HepG2 (cell line): Measurements from ENCODE around the gene CHMP4B. TPM values are rescaled to one million over a fixed set of nuclear protein-coding genes. Genes with fewer than 3 reads are reported as not detected.
A peak's percentile ranks its signal among the peaks of the same experiment; 100 is the strongest.

Experiments used
- ARHGAP35 ChIP-seq: sonication (generic); formaldehyde crosslinking; IDR thresholded peaks from 2 replicates; pipeline ENCODE4 v1.9.0; 2022; ENCODE audit warnings: mild to moderate bottlenecking, inconsistent platforms, moderate library complexity, missing genetic modification reagents, borderline replicate concordance
- CSRNP2 ChIP-seq: sonication (generic); formaldehyde crosslinking; conservative IDR thresholded peaks from 2 replicates; pipeline ENCODE4 v1.8.0; 2022; ENCODE audit warnings: low read depth, missing genetic modification reagents
- CTCF ChIP-seq: sonication (generic); formaldehyde crosslinking; IDR thresholded peaks from 2 replicates; pipeline ENCODE4 v1.5.0; 2020; ENCODE audit warnings: mild to moderate bottlenecking, missing genetic modification reagents, moderate library complexity
- FOSL2 ChIP-seq: sonication (generic); formaldehyde crosslinking; IDR thresholded peaks from 2 replicates; pipeline ENCODE4 v1.4.0; 2020; ENCODE audit warnings: missing genetic modification reagents
- IRX3 ChIP-seq: sonication (generic); formaldehyde crosslinking; IDR thresholded peaks from 2 replicates; pipeline ENCODE4 v1.8.1; 2023; ENCODE audit warnings: mild to moderate bottlenecking, low read depth, missing genetic modification reagents, borderline replicate concordance
- MTF2 ChIP-seq: sonication (generic); formaldehyde crosslinking; IDR thresholded peaks from 2 replicates; pipeline ENCODE4 v1.5.0; 2020; ENCODE audit warnings: missing genetic modification reagents, borderline replicate concordance
- NFE2L1 ChIP-seq: sonication (generic); formaldehyde crosslinking; IDR thresholded peaks from 2 replicates; pipeline ENCODE4 v1.4.0; 2020; ENCODE audit warnings: missing genetic modification reagents, mild to moderate bottlenecking, borderline replicate concordance
- SALL1 ChIP-seq: sonication (generic); formaldehyde crosslinking; IDR thresholded peaks from 2 replicates; pipeline ENCODE4 v1.8.0; 2022; ENCODE audit warnings: mild to moderate bottlenecking, missing genetic modification reagents
- SMYD3 ChIP-seq: sonication (generic); formaldehyde crosslinking; IDR thresholded peaks from 2 replicates; pipeline ENCODE4 v1.8.1; 2023; ENCODE audit warnings: mild to moderate bottlenecking, missing genetic modification reagents
- SNAI1 ChIP-seq: sonication (generic); formaldehyde crosslinking; IDR thresholded peaks from 2 replicates; pipeline ENCODE4 v1.5.0; 2020; ENCODE audit warnings: mild to moderate bottlenecking, missing genetic modification reagents, borderline replicate concordance
- TMF1 ChIP-seq: sonication (generic); formaldehyde crosslinking; IDR thresholded peaks from 2 replicates; pipeline ENCODE4 v1.8.1; 2022; ENCODE audit warnings: low read depth, missing genetic modification reagents
- ZBTB42 ChIP-seq: sonication (generic); formaldehyde crosslinking; IDR thresholded peaks from 2 replicates; pipeline ENCODE4 v1.5.0; 2020; ENCODE audit warnings: mild to moderate bottlenecking, missing genetic modification reagents
- ZFP41 ChIP-seq: sonication (generic); formaldehyde crosslinking; IDR thresholded peaks from 2 replicates; pipeline ENCODE4 v1.4.0; 2020; ENCODE audit warnings: mild to moderate bottlenecking, missing genetic modification reagents, borderline replicate concordance
- ZNF232 ChIP-seq: sonication (generic); formaldehyde crosslinking; IDR thresholded peaks from 2 replicates; pipeline ENCODE4 v1.4.0; 2020; ENCODE audit warnings: missing genetic modification reagents, borderline replicate concordance
- ZNF496 ChIP-seq: sonication (generic); formaldehyde crosslinking; IDR thresholded peaks from 2 replicates; pipeline ENCODE4 v1.8.1; 2023; ENCODE audit warnings: mild to moderate bottlenecking, moderate library complexity, missing genetic modification reagents; ENCODE audit not compliant: insufficient replicate concordance
- ZNF607 ChIP-seq: sonication (generic); formaldehyde crosslinking; IDR thresholded peaks from 2 replicates; pipeline ENCODE4 v1.5.1; 2020; ENCODE audit warnings: missing genetic modification reagents, mild to moderate bottlenecking, borderline replicate concordance
- ZNF761 ChIP-seq: sonication (generic); formaldehyde crosslinking; conservative IDR thresholded peaks from 2 replicates; pipeline ENCODE4 v1.4.0; 2020; ENCODE audit warnings: mild to moderate bottlenecking, missing genetic modification reagents
- ZSCAN5A ChIP-seq: sonication (generic); formaldehyde crosslinking; IDR thresholded peaks from 2 replicates; pipeline ENCODE4 v1.8.0; 2022; ENCODE audit warnings: mild to moderate bottlenecking, missing genetic modification reagents, borderline replicate concordance
- polyA plus RNA-seq, 8 experiments: library from polyadenylated mRNA; depleted of rRNA in 3 of 8; stranded (reverse) in 7 of 8; unstranded in 1 of 8; fragments of >200 nt; fragmentation: Illumina TruSeq in 4 of 8; extraction: Trizol in 4 of 8; gene quantifications; 2 replicates each; pipeline versions ENCODE4 v1.2.1 to v1.2.3, GENCODE V29; 2011 to 2016; ENCODE audit warnings: low read depth in 4 of 8, missing spikeins in 1 of 8, mixed read lengths in 1 of 8; ENCODE audit not compliant: insufficient read depth in 1 of 8
- total RNA-seq, 5 experiments: library from RNA; depleted of rRNA; stranded (reverse); fragments of >200 nt; fragmentation: Illumina TruSeq; extraction: Trizol; gene quantifications; 2 replicates each; pipeline ENCODE4 v1.2.3, GENCODE V29; 2016; ENCODE audit warnings: low read depth in 1 of 5
- TF ChIP-seq, protein P1 (sequence below): IDR thresholded peaks from 2 replicates; pipeline ENCODE4 v1.6.1; 2018; ENCODE audit warnings: missing genetic modification reagents, mild to moderate bottlenecking, missing compliant biosample characterization

Gene CHMP4B
- total and polyA plus RNA-seq, 2 of the 13 experiments (the other 11 are each of a cell fraction or from before 2014, with no cell fraction given), result 40.1 to 45.6 TPM

DNA sequence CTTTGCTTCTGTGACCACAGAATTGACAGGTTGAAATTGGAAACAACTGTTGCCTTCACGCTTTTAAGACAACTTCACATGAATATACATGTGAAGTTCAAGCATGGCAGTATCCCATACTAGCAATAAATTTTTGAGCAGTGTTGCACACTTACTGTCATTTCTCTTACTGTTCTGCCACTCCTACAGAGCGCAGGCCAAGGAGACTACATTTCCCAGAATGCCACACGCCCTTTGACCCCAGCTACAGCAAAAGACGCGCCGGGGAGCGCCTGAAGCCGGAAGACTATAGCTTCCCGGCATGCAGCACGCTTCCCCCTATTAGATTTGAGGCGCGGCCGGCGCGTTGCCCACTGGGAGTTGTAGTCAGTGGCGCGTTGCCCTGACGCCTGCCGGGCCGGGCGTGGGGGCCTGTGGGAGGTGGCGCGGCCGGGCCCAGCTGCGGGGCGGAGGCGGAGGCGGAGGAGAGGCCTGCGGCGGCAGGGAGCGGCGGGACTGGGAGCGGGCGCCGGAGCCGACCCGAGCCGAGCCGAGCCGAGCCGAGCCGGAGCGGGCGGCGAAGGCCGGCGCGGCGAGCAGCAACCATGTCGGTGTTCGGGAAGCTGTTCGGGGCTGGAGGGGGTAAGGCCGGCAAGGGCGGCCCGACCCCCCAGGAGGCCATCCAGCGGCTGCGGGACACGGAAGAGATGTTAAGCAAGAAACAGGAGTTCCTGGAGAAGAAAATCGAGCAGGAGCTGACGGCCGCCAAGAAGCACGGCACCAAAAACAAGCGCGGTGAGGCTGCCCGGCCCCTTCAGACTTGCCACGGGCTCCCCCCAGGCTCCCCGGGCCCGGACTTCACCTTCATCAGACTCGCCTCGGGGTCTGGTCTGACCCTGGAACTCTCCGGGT lies at the start of gene CHMP4B (continued):
- TF ChIP-seq ARHGAP35 (CRISPR knock-in tag), result no peak; the same call in 1 of the 2 replicates
- no peak for TF ChIP-seq ZBTB42 (CRISPR knock-in tag)
- no peak for TF ChIP-seq ZNF496 (CRISPR knock-in tag)
- TF ChIP-seq, protein P1, sequence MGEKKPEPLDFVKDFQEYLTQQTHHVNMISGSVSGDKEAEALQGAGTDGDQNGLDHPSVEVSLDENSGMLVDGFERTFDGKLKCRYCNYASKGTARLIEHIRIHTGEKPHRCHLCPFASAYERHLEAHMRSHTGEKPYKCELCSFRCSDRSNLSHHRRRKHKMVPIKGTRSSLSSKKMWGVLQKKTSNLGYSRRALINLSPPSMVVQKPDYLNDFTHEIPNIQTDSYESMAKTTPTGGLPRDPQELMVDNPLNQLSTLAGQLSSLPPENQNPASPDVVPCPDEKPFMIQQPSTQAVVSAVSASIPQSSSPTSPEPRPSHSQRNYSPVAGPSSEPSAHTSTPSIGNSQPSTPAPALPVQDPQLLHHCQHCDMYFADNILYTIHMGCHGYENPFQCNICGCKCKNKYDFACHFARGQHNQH (CRISPR knock-in tag), result peak; percentile 88
- TF ChIP-seq CSRNP2, result no peak
- TF ChIP-seq ZNF761 (CRISPR knock-in tag), result peak; percentile 91
- TF ChIP-seq MTF2 (CRISPR knock-in tag), result no peak
- TF ChIP-seq IRX3 (CRISPR knock-in tag), result no peak
- no peak for TF ChIP-seq TMF1 (CRISPR knock-in tag)
- peak; percentile 38; the same call in 1 of the 2 replicates for TF ChIP-seq SNAI1
- peak; percentile 67 for TF ChIP-seq FOSL2 (CRISPR knock-in tag)
- TF ChIP-seq ZNF232, result 0 out of 2 replicates have a peak, but pooled peaks have one; percentile 69
- no peak for TF ChIP-seq ZSCAN5A (CRISPR knock-in tag)
- TF ChIP-seq NFE2L1 (CRISPR knock-in tag), result no peak
- no peak; the same call in none of the 2 replicates for TF ChIP-seq ZNF607 (CRISPR knock-in tag)
- peak; percentile 87 for TF ChIP-seq SALL1
- TF ChIP-seq CTCF (CRISPR knock-in tag), result no peak
- TF ChIP-seq SMYD3, result no peak
- TF ChIP-seq ZFP41 (CRISPR knock-in tag), result no peak
